T follicular helper cell (primary cell): ENCODE measurements around the gene CCDC3.
"Not testable (repeated sequence)": the region's sequence is repeated elsewhere in the genome, so short reads cannot be mapped to it uniquely, and the experiment has no call there.

ENCODE experiments used
- DNase-seq: peaks from one replicate; pipeline ENCODE4 v3.0.0-alpha.2; 2020; ENCODE audit warnings: low read depth
- total RNA-seq, 2 experiments: gene quantifications; one replicate each; lab custom pipeline; 2026; lab: John Stamatoyannopoulos, UW

CCDC3 gene
- total RNA-seq = 0.13 to 0.18 reads per million in 2 experiments

GRCh38 chr10:13001041-13001886 is at the start of gene CCDC3:
CCDC3 (minus strand) TSS chr10:13001713; CDS start chr10:13001570, 143 bp downstream.
- no peak for DNase-seq

DNA sequence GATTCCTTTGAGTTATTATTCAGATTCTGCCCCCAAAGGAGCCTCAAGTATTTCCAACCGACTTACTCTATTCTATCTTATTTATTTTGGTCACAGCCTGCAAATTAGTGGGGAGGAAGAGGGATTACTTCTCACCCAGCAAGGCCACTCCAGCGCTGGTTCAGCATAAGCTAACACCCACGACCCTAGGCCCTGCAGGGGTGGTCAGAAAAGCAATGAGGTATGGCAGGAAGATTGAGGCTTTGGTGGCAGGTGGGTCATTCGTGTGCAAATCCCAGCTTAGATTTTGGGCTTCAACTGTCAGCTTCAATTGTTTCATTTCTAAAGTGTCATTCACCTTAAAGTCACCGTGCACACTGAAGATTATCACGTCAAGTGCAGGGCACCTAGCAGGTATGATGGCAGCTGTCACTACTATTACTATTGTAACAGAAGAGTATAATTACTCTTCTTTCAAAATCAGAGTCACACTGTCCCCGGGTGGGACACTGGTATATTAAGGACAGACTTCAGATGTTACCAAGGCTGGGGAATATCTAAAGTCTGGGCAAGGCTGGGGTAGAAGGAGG is 49.7 kb upstream of the CCDC3 start:
- DNase-seq = no peak

GRCh38 chr10:13049774-13050420 is 48.4 kb upstream of the CCDC3 start:
- no peak for DNase-seq

DNA sequence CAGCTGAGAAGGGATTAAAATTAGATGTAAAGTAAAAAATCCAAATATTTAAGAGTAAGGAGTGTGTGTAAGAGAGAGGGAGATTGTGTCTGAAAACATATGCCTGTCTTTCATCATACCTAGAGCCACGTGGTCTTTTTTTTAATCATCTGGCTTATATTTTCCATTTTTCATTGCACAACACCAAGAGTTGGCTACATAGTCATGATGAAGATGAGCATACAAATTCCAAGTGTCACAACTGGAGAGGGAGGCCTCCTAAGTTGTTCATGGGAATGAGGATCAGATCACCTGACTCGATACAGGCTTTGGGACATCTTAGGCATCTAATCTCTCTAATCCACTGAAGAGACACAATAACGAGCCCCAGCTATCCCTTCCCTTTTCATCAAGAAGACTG is 47.2 kb upstream of the CCDC3 start:
- no peak for DNase-seq

DNA sequence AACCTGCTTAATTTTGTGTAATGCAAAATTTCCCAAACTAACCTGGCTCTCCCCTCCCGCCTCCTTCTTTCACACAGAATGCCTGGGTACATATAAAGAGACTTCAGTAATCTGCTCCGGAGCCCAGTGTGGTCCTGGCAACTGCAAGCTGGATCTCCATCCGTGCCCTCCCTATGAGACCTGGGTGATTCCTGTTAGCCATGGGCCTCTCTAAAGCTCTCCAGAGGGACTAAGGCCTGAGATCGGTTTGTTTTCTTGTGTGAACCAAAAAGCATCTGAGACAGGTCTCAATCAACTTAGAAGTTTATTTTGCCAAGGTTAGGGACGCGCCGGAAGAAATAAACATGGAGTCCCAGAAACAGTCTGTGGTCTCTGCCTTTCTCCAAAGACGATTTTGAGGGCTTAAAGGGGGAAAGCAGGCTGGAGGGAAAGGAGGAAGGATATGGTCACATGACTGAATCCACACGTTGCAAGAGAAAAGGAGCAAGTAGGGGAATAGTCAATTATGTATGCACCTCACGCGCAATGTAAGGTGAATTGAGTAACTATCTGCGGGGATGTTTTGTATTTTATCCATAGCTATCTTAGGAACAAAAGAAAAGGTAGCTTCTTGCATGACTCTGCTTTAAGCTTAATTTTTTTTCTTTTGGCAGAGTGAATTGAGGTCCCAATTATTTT is 46.2 kb upstream of the CCDC3 start:
- DNase-seq = no peak

DNA sequence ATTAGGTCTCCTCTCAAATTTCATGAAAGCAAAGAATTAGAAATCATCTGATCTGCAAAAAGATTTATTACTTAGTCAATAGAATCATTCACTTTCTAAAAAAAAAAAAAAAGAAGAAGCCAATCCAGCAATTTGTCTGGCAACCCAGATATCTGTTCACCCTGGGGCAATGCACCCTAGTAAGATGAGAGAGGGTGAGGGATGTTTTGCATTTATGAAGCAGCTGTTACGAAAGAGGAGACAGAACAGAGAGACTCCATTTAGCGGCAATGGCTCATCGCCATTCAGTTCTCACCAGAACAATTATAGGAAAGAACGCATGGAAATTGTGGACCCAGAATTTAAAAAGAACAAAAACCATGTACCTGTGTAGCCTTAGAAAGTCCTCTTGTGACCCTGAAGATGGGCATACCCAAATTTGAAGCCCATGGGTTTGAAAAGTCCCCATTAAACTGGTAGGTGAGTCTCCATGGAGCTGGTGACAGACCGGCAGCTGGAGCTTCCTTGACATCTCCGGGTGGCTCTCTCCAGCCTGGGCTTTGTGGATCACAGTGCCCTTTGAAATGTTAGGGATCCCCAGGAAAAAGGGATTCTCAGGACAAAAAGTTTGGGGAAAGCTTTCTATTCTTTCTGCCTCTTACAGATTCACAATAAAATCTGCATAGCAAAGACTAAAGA is 45.5 kb upstream of the CCDC3 start:
- DNase-seq = no peak

- DNase-seq = no peak
These were observed 42.0 kb upstream of the CCDC3 start for GRCh38 chr10:13043520-13043919.

DNA sequence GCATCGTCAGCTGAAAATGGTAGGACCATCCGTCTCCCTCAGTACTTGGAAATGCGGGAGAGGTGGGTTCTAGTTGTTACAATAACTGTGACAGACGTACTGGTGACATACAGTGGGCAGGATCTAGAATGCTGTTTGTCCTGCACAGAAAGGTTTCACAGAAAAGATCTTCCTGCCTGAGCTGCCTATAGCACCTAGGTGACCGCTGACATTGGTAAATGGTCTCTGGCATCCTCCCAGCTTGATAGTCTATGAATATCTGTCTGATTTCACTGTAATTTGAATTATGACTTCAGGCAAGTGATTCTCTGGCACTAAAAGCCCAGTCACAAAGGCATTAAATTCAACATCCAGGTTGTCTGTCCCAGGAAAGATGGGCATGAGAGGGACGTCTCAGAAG is 38.2 kb upstream of the CCDC3 start:
- no peak for DNase-seq

DNA sequence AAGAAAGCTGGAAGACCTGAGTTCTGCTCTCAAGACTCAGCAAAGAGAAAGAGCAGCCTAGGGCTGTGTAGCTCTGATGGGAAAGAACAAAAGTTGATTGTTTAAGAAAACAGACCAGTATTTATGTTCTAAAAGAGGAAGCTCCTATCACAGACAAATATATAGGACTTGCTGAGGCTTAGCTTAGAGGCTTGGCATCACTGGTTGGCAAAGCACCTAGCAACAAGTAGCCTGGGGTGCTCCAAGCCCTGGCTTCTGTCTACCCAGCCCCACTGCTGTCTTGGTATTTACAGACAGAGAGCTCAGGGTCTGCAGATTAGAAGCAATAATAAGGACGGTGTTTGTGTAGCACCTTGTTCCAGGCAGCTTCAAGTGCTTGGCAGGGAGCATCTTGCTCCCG is 36.9 kb upstream of the CCDC3 start:
- DNase-seq = no peak

DNA sequence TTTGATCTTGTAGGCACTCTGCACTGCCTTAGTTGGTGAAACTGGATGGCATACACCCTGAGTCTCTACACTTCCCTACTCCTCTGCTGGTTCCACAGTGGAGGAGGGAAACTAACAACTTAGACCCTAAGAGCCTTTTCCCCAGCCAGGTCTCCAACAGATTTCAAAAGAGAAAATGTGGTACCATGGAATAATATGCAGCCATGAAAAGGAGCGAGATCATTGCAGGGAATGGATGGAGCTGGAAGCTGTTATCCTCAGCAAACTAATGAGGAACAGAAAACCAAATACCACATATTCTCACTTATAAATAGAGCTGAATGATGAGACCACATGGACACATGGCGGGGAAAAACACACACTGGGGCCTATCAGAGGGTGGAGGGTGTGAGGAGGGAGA is 36.3 kb upstream of the CCDC3 start:
- DNase-seq = no peak

- no peak for DNase-seq
These were observed 35.3 kb upstream of the CCDC3 start for GRCh38 chr10:13036841-13037240.

DNA sequence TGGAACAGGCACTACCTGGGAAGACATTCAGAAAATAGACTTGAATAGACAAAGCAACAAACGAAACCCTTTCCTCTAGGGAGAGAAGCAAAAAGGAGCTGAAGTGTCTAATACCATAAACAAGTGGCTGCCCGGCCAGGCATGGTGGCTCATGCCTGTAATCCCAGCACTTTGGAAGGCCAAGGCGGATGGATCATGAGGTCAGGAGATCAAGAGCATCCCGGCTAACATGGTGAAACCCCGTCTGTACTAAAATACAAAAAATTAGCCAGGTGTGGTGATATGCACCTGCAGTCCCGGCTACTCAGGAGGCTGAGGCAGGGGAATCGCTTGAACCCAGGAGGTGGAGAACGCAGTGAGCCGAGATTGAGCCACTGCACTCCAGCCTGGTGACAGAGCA is 34.2 kb upstream of the CCDC3 start:
- not testable (repeated sequence) for DNase-seq

DNA sequence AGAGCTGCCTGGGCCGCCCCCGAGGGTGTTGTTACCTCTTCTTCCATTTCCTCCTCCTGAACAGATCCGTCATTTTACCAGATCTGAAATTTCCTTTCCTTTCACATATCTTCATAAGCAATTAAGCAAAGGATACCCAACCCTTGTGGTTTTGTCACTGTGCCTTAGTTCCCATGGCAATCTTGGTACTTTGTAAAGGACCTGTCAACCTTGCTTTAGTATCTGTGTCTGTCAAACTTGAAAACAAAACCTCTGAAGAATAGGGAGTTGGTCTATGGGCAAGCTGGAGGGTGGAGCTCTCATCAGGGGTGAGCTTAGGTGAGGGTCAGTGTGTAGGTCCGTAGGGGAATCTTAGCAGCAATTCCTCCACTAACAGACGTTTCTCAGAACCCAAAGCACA is 25.4 kb upstream of the CCDC3 start:
- DNase-seq = no peak

- no peak for DNase-seq
These were observed 22.2 kb upstream of the CCDC3 start for GRCh38 chr10:13023754-13024153.

GRCh38 chr10:13019280-13019679 is 17.8 kb upstream of the CCDC3 start:
- no peak for DNase-seq

DNA sequence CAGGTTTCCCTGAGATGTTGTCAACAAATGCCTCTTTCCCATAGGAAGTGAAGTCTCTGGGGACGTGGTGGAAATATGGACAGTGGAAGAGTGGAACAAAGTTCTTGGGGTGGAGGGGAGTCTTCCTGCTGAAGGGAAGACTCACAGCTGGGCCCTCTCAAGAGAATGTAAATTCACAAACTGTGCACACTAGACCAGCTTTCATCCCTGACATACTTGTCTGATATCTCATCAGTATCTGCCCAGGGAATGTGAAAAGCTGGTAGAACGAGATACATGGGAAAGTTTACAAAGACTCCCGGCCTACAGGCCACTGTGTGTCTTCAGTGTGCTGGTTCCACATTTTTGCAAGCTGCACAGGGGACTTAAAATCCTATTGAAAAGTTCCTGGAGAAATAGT is 16.7 kb upstream of the CCDC3 start:
- no peak for DNase-seq

GRCh38 chr10:13016886-13017285 is 15.4 kb upstream of the CCDC3 start:
- no peak for DNase-seq

DNA sequence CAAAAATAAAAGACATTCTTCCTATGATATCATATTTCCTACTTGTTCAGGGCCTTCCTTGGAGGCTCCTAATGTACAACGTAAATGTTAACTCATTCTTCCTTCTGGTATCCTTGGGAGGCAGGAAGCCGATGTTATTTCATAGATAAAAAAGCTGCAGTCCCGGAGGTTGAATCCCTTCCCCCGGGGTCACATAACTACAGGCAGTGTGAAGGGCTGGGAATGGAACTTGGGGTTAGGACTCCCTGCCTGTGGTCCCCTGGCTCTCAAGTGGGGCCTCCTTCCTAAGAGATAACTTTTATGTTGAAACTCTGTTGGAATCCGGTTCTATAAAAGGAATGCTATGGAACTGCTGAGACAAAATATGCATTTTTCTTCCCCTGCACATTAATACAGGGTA is 14.9 kb upstream of the CCDC3 start:
- DNase-seq = no peak

- no peak for DNase-seq
These were observed 4.5 kb upstream of the CCDC3 start for GRCh38 chr10:13006037-13006436.

DNA sequence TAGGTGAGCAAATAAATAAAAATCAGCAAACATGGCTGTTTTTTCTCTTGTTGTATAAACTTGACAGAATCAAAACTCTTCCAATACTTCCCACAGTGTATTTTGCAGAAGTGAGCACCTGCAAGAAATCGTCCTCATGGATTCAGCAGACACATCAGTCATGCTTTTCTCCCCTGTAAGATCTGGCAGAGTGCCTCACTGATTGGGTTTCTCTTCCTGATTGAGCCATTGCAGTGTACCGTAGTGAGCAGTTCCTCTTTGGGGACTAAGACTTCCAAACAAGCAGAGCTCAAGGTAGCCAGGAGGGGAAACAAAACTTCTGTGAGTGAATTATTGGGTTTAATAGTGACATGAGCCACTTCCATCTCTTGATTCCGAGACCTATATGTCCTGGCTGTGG is 2.2 kb upstream of the CCDC3 start:
- no peak for DNase-seq

- no peak for DNase-seq
These were observed 1.5 kb upstream of the CCDC3 start for GRCh38 chr10:13003004-13003403.

- no peak for DNase-seq
These were observed 337 bp upstream of the CCDC3 start for GRCh38 chr10:13001887-13002212.
